ACC112 (cell line): Measurements from ENCODE around the gene GRM7.

Experiments used
- H2AFZ ChIP-seq: fragments of 200-600 bp; sonication (generic); one replicate; pipeline ENCODE4 v1.6.0; 2017; ENCODE audit warnings: antibody characterized with exemption, low read length; ENCODE audit not compliant: unreplicated experiment
- H3K27ac ChIP-seq: fragments of 200-600 bp; sonication (generic); 2 replicates; pipeline ENCODE4 v1.5.1; 2014; ENCODE audit warnings: low read depth, mild to moderate bottlenecking, antibody characterized with exemption, low read length, moderate library complexity
- H3K27me3 ChIP-seq: fragments of 200-600 bp; sonication (generic); 2 replicates; pipeline ENCODE4 v1.6.1; 2014; ENCODE audit warnings: mild to moderate bottlenecking, antibody characterized with exemption, low read length, moderate library complexity, mixed read lengths; ENCODE audit not compliant: insufficient read depth
- H3K36me3 ChIP-seq: fragments of 200-600 bp; sonication (generic); 2 replicates; pipeline ENCODE4 v1.6.1; 2016; ENCODE audit warnings: mild to moderate bottlenecking, antibody characterized with exemption, low read length, moderate library complexity, mixed read lengths; ENCODE audit not compliant: insufficient read depth
- H3K4me1 ChIP-seq: fragments of 200-600 bp; sonication (generic); one replicate; pipeline ENCODE4 v1.6.1; 2016; ENCODE audit warnings: low read length, mixed read lengths; ENCODE audit not compliant: insufficient read depth, unreplicated experiment, control insufficient read depth
- H3K4me3 ChIP-seq: fragments of 200-600 bp; sonication (generic); 2 replicates; pipeline ENCODE4 v1.5.1; 2014; ENCODE audit warnings: mild to moderate bottlenecking, low read depth, low read length
- H3K79me2 ChIP-seq: fragments of 200-600 bp; sonication (generic); one replicate; pipeline ENCODE4 v1.6.0; 2016; ENCODE audit warnings: low read length; ENCODE audit not compliant: control insufficient read depth, unreplicated experiment, insufficient read depth

GRM7 gene

DNA sequence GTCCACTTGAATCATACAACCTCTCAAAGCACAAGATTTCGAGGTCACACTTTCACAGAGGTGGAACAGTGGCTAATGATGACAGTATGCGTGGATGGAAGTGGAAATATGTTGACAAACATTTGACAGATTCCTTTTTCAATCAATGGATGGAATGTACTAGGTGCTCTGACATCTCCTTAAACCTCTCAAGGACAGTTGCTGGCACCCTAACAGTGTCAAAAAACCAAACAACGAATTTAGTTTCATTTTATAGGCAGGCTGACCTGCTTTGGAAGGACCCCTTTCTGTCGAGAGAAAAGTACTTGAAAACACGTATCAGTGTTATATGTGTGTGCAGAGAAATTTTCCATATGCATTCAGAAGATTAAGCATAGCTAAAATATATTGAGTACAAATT, 861.0 kb downstream of the GRM7 start:
- Histone ChIP-seq H3K4me1 (no peaks in the 10 kb centered on the region), H3K27me3 (no peaks in the 10 kb centered on the region), H2AFZ (no peak overlapping the region), H3K27ac (no peak overlapping the region), H3K79me2 (no peaks in the 10 kb centered on the region), H3K36me3 (no peaks in the 10 kb centered on the region), H3K4me3 (no peak overlapping the region)

GRCh38 chr3:7728566-7729519, 867.9 kb downstream of the GRM7 start:
- H3K27ac ChIP-seq = no peak overlapping the region
- peaks cover 8% of the 10 kb centered on the region for H3K4me1 ChIP-seq
- H3K27me3 ChIP-seq = no peaks in the 10 kb centered on the region
- H2AFZ ChIP-seq = no peak overlapping the region
- no peaks in the 10 kb centered on the region for H3K36me3 ChIP-seq
- H3K4me3 ChIP-seq = no peak overlapping the region
- no peaks in the 10 kb centered on the region for H3K79me2 ChIP-seq

DNA sequence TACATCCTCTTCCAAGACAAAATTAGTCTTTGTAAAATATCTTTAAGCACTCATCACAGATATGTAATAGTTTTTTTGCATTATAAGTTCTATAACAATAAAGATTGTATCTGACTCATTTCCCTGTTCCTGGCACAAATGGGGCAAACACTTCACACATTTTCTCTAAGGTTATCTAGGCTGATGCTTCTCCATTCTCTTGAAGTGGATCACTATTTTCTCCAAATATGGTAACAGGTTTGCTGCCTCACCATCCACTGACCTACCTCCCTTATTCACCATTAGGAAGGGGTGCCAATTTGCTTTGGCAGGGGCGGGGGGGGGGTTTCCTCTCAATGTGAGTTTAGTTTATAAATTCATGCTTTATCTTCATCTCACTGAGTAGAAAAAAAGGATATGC, 873.0 kb downstream of the GRM7 start:
- H3K36me3 ChIP-seq = no peaks in the 10 kb centered on the region
- H3K27me3 ChIP-seq = no peaks in the 10 kb centered on the region
- H3K27ac ChIP-seq = peak overlapping the region; percentile 88
- H3K4me1 ChIP-seq = peaks cover 24% of the 10 kb centered on the region
- H3K79me2 ChIP-seq = no peaks in the 10 kb centered on the region
- H3K4me3 ChIP-seq = peak overlapping the region; percentile 24; the same call in 1 of the 2 replicates
- no peak overlapping the region for H2AFZ ChIP-seq

DNA sequence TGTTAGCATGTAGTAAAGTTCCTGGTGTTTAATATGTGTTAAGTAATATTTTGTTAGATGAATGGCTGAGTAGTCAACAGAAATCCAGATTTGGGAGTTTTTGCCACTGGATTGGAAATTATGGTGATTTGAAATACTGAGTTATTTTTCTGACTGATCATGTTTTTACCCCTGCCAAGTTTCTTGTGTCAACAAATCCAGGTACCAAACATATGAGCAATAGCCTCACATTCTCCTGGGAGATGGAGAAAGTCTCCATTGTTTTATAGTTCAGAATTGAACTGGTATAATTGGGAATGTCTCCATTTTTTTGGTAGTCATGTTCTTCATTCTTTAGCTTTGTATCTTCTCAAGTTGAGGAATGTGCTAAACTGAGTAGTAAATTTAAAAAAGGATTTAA, 873.5 kb downstream of the GRM7 start:
- Histone ChIP-seq H3K4me3 (peak overlapping the region; percentile 42; the same call in 1 of the 2 replicates), H3K27me3 (no peaks in the 10 kb centered on the region), H2AFZ (no peak overlapping the region), H3K4me1 (peaks cover 24% of the 10 kb centered on the region), H3K27ac (peak overlapping the region; percentile 88), H3K79me2 (no peaks in the 10 kb centered on the region), H3K36me3 (no peaks in the 10 kb centered on the region)

DNA sequence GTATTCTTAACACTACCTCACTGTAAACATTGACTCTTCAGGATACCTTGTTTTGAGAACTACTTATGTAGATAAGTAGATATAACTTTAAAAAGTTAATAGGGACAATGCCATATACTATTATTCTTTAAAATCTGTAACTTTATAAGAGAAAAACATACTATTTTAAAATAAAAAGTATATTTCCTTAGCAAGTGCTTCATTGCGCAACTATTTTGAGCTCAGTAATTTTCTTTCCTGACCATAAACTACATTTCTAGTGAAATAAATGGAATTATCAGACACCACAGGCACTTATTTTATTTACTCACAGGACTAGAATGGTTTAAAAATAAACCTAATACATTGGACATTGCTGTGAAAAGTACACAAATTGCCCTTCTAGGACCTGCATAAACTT, 876.3 kb downstream of the GRM7 start:
- H3K79me2 ChIP-seq = no peaks in the 10 kb centered on the region
- H3K4me3 ChIP-seq = no peak overlapping the region
- H3K4me1 ChIP-seq = peaks cover 24% of the 10 kb centered on the region
- H3K27ac ChIP-seq = no peak overlapping the region
- no peaks in the 10 kb centered on the region for H3K36me3 ChIP-seq
- no peaks in the 10 kb centered on the region for H3K27me3 ChIP-seq
- no peak overlapping the region for H2AFZ ChIP-seq

- H2AFZ ChIP-seq = no peak overlapping the region
- H3K36me3 ChIP-seq = no peaks in the 10 kb centered on the region
- H3K27ac ChIP-seq = no peak overlapping the region
- H3K79me2 ChIP-seq = no peaks in the 10 kb centered on the region
- H3K4me3 ChIP-seq = no peak overlapping the region
- no peaks in the 10 kb centered on the region for H3K27me3 ChIP-seq
- peaks cover 8% of the 10 kb centered on the region for H3K4me1 ChIP-seq
These were observed 878.8 kb downstream of the GRM7 start for GRCh38 chr3:7739754-7740153.

DNA sequence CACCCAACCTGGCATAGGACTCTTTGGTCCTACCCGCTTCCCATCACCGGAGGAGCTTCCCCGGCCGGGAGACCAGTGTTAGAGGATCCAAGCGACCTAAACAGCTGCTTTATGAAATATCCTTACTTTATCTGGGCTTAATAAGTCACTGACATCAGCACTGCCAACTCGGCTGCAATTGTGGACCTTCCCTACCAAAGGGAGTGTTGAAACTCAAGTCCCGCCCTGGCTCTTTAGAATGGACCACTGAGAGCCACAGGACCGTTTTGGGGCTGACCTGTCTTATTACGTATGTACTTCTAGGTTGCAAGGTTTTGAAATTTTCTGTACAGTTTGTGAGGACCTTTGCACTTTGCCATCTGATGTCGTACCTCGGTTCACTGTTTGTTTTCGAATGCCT, 879.5 kb downstream of the GRM7 start:
- Histone ChIP-seq H3K4me3 (no peak overlapping the region), H3K27ac (no peak overlapping the region), H3K4me1 (peaks cover under 1% of the 10 kb centered on the region), H3K36me3 (no peaks in the 10 kb centered on the region), H3K79me2 (no peaks in the 10 kb centered on the region), H3K27me3 (no peaks in the 10 kb centered on the region), H2AFZ (no peak overlapping the region)

DNA sequence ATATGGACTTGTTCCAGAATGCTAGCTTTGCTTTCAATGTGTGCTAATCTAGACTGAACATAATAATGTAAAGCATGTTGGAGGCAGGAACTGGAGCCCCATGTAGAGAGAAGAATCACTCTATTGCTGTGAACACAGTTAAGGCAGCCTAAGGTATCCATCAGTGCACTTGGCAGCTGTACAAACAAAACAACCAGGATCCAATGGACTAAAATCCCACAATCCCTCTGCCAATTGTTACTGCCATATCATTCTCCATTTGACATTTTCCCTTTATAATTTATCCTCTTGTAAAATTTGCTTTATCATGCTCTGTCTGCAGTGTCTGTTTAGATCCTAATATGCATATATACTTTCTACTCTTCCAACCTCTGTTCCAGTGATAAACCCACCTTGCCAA, 883.9 kb downstream of the GRM7 start:
- H3K79me2 ChIP-seq = no peaks in the 10 kb centered on the region
- no peaks in the 10 kb centered on the region for H3K36me3 ChIP-seq
- no peak overlapping the region for H3K27ac ChIP-seq
- no peak overlapping the region for H2AFZ ChIP-seq
- H3K4me1 ChIP-seq = no peaks in the 10 kb centered on the region
- H3K4me3 ChIP-seq = no peak overlapping the region
- no peaks in the 10 kb centered on the region for H3K27me3 ChIP-seq

- H3K4me1 ChIP-seq = no peaks in the 10 kb centered on the region
- no peak overlapping the region for H3K4me3 ChIP-seq
- no peaks in the 10 kb centered on the region for H3K36me3 ChIP-seq
- no peak overlapping the region for H3K27ac ChIP-seq
- no peak overlapping the region for H2AFZ ChIP-seq
- no peaks in the 10 kb centered on the region for H3K27me3 ChIP-seq
- H3K79me2 ChIP-seq = no peaks in the 10 kb centered on the region
These were observed 884.8 kb downstream of the GRM7 start for GRCh38 chr3:7745711-7746110.

DNA sequence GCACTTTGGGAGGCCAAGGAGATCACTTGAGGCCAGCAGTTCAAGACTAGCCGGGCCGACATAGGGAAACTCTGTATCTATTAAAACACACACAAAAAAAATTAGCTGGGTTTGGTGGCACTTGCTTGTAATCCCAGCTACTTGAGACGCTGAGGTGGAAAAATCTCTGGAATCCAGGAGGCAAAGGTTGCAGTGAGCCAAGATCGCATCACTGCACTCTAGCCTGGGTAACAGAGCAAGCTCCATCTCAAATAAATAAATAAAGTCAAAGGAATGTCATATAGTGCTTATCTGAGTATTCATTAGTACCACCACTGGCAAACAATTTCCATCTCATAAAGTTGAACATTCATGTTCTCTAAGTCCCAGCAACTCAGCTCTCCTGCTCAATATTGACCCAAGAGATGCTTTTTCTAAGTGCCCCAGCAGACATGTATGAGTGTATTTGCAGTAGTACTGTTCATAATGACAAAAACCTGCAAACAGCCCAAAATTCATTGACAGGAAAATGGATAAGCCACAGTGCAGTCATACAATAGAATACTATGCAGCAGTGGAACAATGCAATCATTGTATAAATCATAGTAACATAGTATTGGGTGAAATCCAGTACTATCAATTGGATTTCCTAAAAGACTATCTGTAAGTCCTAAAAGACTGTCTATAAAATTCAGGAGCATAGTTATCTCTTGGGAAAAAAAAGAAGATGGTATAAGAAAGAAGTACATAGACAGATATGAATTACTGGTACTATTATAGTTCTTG, 889.2 kb downstream of the GRM7 start:
- Histone ChIP-seq H3K36me3 (no peaks in the 10 kb centered on the region), H3K79me2 (no peaks in the 10 kb centered on the region), H3K4me1 (no peaks in the 10 kb centered on the region), H3K27me3 (no peaks in the 10 kb centered on the region), H3K4me3 (no peak overlapping the region), H2AFZ (no peak overlapping the region), H3K27ac (no peak overlapping the region)
